PC-3 (cell line): ENCODE results near the gene SH2D3A.

ENCODE experiments used
- EZH2phosphoT487 ChIP-seq: fragments of 300-600 bp; sonication (generic); IDR thresholded peaks from 2 replicates; pipeline ENCODE4 v1.6.1; 2018; ENCODE audit warnings: mild to moderate bottlenecking, antibody characterized with exemption, low read length, borderline replicate concordance
- TF ChIP-seq, protein P1 (sequence below): fragments of 300-600 bp; sonication (generic); conservative IDR thresholded peaks from 2 replicates; pipeline ENCODE4 v1.5.1; 2017; ENCODE audit warnings: antibody characterized with exemption, low read depth, mild to moderate bottlenecking, low read length

DNA sequence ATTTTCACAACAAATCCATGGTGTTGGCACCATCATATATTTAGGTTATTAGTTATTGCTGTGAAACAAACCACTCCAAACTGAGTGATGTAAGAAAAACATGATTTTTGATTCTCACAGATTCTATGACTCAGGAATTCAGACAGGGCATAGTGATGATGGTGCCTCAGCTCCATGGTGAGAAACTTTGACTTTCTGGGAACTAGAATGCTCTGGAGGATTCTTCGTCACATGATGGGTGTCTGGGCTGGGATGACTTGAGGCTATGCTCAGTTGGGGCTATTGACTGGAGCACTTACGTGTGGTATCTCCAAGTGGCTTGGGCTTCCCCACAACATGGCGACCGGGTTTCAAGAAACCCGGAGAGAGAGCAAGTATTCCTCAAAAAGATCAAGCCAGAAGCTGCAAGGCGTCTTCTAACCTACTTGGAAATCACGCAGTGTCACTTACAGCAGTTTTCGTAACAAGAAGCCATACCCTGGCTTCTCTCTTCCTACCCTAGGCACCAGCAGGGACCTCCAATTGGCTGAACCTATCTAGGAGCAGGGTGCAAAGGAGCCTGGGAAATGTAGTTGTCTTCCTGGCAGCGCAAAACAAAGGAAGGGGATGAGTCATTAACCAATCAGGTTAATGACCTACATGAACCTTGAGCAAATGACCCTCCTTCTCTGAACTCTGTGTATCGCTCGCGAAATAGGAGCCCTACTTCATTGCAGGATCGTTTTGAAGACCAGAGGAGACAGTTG, 27.6 kb upstream of the SH2D3A start:
- no peak for TF ChIP-seq EZH2phosphoT487
- TF ChIP-seq, protein P1, sequence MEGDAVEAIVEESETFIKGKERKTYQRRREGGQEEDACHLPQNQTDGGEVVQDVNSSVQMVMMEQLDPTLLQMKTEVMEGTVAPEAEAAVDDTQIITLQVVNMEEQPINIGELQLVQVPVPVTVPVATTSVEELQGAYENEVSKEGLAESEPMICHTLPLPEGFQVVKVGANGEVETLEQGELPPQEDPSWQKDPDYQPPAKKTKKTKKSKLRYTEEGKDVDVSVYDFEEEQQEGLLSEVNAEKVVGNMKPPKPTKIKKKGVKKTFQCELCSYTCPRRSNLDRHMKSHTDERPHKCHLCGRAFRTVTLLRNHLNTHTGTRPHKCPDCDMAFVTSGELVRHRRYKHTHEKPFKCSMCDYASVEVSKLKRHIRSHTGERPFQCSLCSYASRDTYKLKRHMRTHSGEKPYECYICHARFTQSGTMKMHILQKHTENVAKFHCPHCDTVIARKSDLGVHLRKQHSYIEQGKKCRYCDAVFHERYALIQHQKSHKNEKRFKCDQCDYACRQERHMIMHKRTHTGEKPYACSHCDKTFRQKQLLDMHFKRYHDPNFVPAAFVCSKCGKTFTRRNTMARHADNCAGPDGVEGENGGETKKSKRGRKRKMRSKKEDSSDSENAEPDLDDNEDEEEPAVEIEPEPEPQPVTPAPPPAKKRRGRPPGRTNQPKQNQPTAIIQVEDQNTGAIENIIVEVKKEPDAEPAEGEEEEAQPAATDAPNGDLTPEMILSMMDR: no peak
